Hematopoietic multipotent progenitor cell (in vitro differentiated cells): ENCODE data around the gene FAM72A. TPM values are rescaled to one million over a fixed set of nuclear protein-coding genes. Genes with fewer than 3 reads are reported as not detected.
"Not testable (repeated sequence)": the region's sequence is repeated elsewhere in the genome, so short reads cannot be mapped to it uniquely, and the experiment has no call there.

Experiments
- DNase-seq, 3 donors: peaks; one replicate each; pipeline ENCODE4 v3.0.0-alpha.2; 2011 to 2015; ENCODE audit warnings: low read depth in 2 of 3, low spot score in 2 of 3
- total RNA-seq: library from RNA; depleted of rRNA; stranded (reverse); fragments of >200 nt; gene quantifications from one replicate; pipeline ENCODE4 v1.2.3, GENCODE V29; 2012

Gene FAM72A
- total RNA-seq = 0.27 TPM

- peak; percentile 77 to 100 (median 98) for DNase-seq
These were observed at the start of gene FAM72A for GRCh38 chr1:206202789-206203363. Gene FAM72A (minus strand): TSS chr1:206202839. CDS start chr1:206202025, 814 bp downstream.

GRCh38 chr1:206250953-206251681 lies 48.5 kb upstream of the FAM72A start:
- not testable (repeated sequence) for DNase-seq

GRCh38 chr1:206246129-206246886 lies 43.7 kb upstream of the FAM72A start:
- not testable (repeated sequence) for DNase-seq

- DNase-seq = not testable (repeated sequence)
These were observed 42.8 kb upstream of the FAM72A start for GRCh38 chr1:206245479-206245878.

- peak in 1 of 3 donors; percentile 23 for DNase-seq
These were observed 40.7 kb upstream of the FAM72A start for GRCh38 chr1:206243335-206243734.

GRCh38 chr1:206240288-206240687 lies 37.6 kb upstream of the FAM72A start:
- DNase-seq = not testable (repeated sequence)

GRCh38 chr1:206235190-206235589 lies 32.6 kb upstream of the FAM72A start:
- DNase-seq = not testable (repeated sequence)

GRCh38 chr1:206234189-206234916 lies 31.7 kb upstream of the FAM72A start:
- not testable (repeated sequence) for DNase-seq

- DNase-seq = not testable (repeated sequence)
These were observed 30.5 kb upstream of the FAM72A start for GRCh38 chr1:206232970-206233645.

GRCh38 chr1:206231989-206232388 lies 29.4 kb upstream of the FAM72A start:
- DNase-seq = peak in 1 of 3 donors; percentile 0

- DNase-seq = not testable (repeated sequence)
These were observed 26.6 kb upstream of the FAM72A start for GRCh38 chr1:206229286-206229685.

- DNase-seq = not testable (repeated sequence)
These were observed 24.2 kb upstream of the FAM72A start for GRCh38 chr1:206226886-206227285.

- not testable (repeated sequence) for DNase-seq
These were observed 22.7 kb upstream of the FAM72A start for GRCh38 chr1:206225386-206225785.

GRCh38 chr1:206224190-206224776 lies 21.6 kb upstream of the FAM72A start:
- DNase-seq = not testable (repeated sequence)

- not testable (repeated sequence) for DNase-seq
These were observed 18.9 kb upstream of the FAM72A start for GRCh38 chr1:206221585-206221984.

GRCh38 chr1:206220332-206221000 lies 17.8 kb upstream of the FAM72A start:
- not testable (repeated sequence) for DNase-seq

- not testable (repeated sequence) for DNase-seq
These were observed 17.1 kb upstream of the FAM72A start for GRCh38 chr1:206219514-206220331.

- not testable (repeated sequence) for DNase-seq
These were observed 16.1 kb upstream of the FAM72A start for GRCh38 chr1:206218765-206219164.
